HCT116 (cell line): ENCODE measurements around the gene DGKZ. TPM values are rescaled to one million over a fixed set of nuclear protein-coding genes. Genes with fewer than 3 reads are reported as not detected.

Experiments
- ATAC-seq: fragments of 200-7000 bp; cut with Tn5 transposase; 2 replicates; pipeline ENCODE4 v1.9.1; 2020; ENCODE audit warnings: mild to moderate bottlenecking, moderate library complexity
- BruUV-seq: library from RNA; stranded (reverse); fragments of 400-500 nt; replicated peaks from 2 replicates; lab custom pipeline; 2021; lab: Mats Ljungman, UMichigan
- CTCF ChIA-PET: fragments of 300-600 bp; sonication (Branson Sonifier 250); formaldehyde crosslinking; loops from one replicate; lab custom pipeline; 2021; ENCODE audit warnings: antibody characterized with exemption; lab: Charles Lee
- POLR2A ChIA-PET: fragments of 300-600, 350-600 bp; sonication (Branson Sonifier 250); formaldehyde crosslinking; loops from one replicate; lab custom pipeline; 2021; ENCODE audit warnings: antibody characterized with exemption; lab: Charles Lee
- RAD21 ChIA-PET, 2 experiments: fragments of 300-600 bp; sonication (Branson Sonifier 250); formaldehyde crosslinking; loops; one replicate each; lab custom pipeline; 2023; ENCODE audit warnings: low total read pairs in 2 of 2; ENCODE audit not compliant: uncharacterized antibody in 2 of 2, unreplicated experiment in 2 of 2, low non-redundant PET in 1 of 2; lab: Charles Lee
- DNase-seq: peaks from one replicate; pipeline ENCODE4 v3.0.0-alpha.2; 2010; ENCODE audit warnings: low read depth, low spot score
- H2AFZ ChIP-seq: fragments of 200-600 bp; shearing (Covaris generic), sonication (generic); 2 replicates; pipeline ENCODE4 v1.6.1; 2017; ENCODE audit warnings: low read depth, mixed run types, mixed read lengths, antibody characterized with exemption, low read length; ENCODE audit not compliant: poor library complexity, severe bottlenecking
- H3K27ac ChIP-seq: 2 replicates; pipeline ENCODE4 v1.5.1; 2012; ENCODE audit warnings: low read depth, low read length
- H3K27me3 ChIP-seq: fragments of 200-600 bp; sonication (generic); 2 replicates; pipeline ENCODE4 v1.6.1; 2016; ENCODE audit warnings: mixed run types, low read length, mixed read lengths; ENCODE audit not compliant: insufficient read depth
- H3K36me3 ChIP-seq, 2 experiments: fragments of 200-500 bp in 1 of 2; fragments of 200-600 bp in 1 of 2; sonication (Bioruptor generic) in 1 of 2; sonication (generic) in 1 of 2; 2 replicates each; pipeline versions ENCODE4 v1.5.1 to v1.6.1; 2014 to 2016; ENCODE audit warnings: low read length in 2 of 2, inconsistent platforms in 1 of 2, mixed read lengths in 1 of 2, mixed run types in 1 of 2; ENCODE audit not compliant: insufficient read depth in 2 of 2, control insufficient read depth in 1 of 2
- H3K4me1 ChIP-seq, 2 experiments: fragments of 200-600 bp in 1 of 2; sonication (generic) in 1 of 2; 2 replicates each; pipeline versions ENCODE4 v1.5.1 to v1.6.1; 2012 to 2017; ENCODE audit warnings: low read length in 2 of 2, inconsistent platforms in 1 of 2, mild to moderate bottlenecking in 1 of 2, mixed read lengths in 1 of 2, mixed run types in 1 of 2, moderate library complexity in 1 of 2; ENCODE audit not compliant: insufficient read depth in 2 of 2, control insufficient read depth in 1 of 2
- H3K4me2 ChIP-seq: fragments of 200-600 bp; sonication (generic); 2 replicates; pipeline ENCODE4 v1.6.1; 2017; ENCODE audit warnings: mixed run types, low read length, mixed read lengths
- H3K4me3 ChIP-seq, 2 experiments: fragments of 200-600 bp in 1 of 2; sonication (generic) in 1 of 2; replicated peaks in 1 of 2; 2 replicates each; pipeline ENCODE4 v1.5.1; 2011 to 2016; ENCODE audit warnings: low read length in 2 of 2, control low read depth in 1 of 2, low read depth in 1 of 2, mild to moderate bottlenecking in 1 of 2, mixed read lengths in 1 of 2, mixed run types in 1 of 2
- H3K79me2 ChIP-seq: fragments of 200-600 bp; sonication (generic); 2 replicates; pipeline ENCODE4 v1.6.1; 2017; ENCODE audit warnings: mild to moderate bottlenecking, mixed run types, low read length, moderate library complexity, mixed read lengths; ENCODE audit not compliant: insufficient read depth
- H3K9ac ChIP-seq: fragments of 200-600 bp; sonication (generic); 2 replicates; pipeline ENCODE4 v1.6.1; 2016; ENCODE audit warnings: low read length, mixed read lengths
- H3K9me2 ChIP-seq: fragments of 200-600 bp; sonication (generic), shearing (Covaris generic); 2 replicates; pipeline ENCODE4 v1.6.1; 2017; ENCODE audit warnings: mixed run types, mild to moderate bottlenecking, moderate library complexity; ENCODE audit not compliant: insufficient read depth
- H3K9me3 ChIP-seq, 2 experiments: fragments of 200-500 bp in 1 of 2; fragments of 200-600 bp in 1 of 2; sonication (Bioruptor generic) in 1 of 2; sonication (generic) in 1 of 2; 2 replicates each; pipeline ENCODE4 v1.6.1; 2014 to 2017; ENCODE audit warnings: low read length in 2 of 2, mixed read lengths in 2 of 2, inconsistent platforms in 1 of 2, low read depth in 1 of 2, mild to moderate bottlenecking in 1 of 2, mixed run types in 1 of 2, moderate library complexity in 1 of 2; ENCODE audit not compliant: control insufficient read depth in 1 of 2, insufficient read depth in 1 of 2
- H4K20me1 ChIP-seq: fragments of 200-600 bp; sonication (generic), shearing (Covaris generic); 2 replicates; pipeline ENCODE4 v1.6.1; 2017; ENCODE audit warnings: mixed run types, mild to moderate bottlenecking, moderate library complexity; ENCODE audit not compliant: insufficient read depth
- CBX3 ChIP-seq: IDR thresholded peaks from 2 replicates; pipeline ENCODE4 v1.6.1; 2012; ENCODE audit warnings: low read depth
- CEBPB ChIP-seq: IDR thresholded peaks from 2 replicates; pipeline ENCODE4 v1.6.1; 2012; ENCODE audit warnings: low read depth
- CTCF ChIP-seq, 3 experiments: fragments of 200-600 bp in 1 of 3; sonication (generic) in 1 of 3; IDR thresholded peaks in 2 of 3; conservative IDR thresholded peaks in 1 of 3; 2 replicates each; pipeline ENCODE4 v1.5.1; 2012 to 2017; ENCODE audit warnings: low read depth in 2 of 3, low read length in 2 of 3, antibody characterized with exemption in 1 of 3, borderline replicate concordance in 1 of 3, control low read depth in 1 of 3, mild to moderate bottlenecking in 1 of 3, mixed read lengths in 1 of 3, mixed run types in 1 of 3, moderate library complexity in 1 of 3; ENCODE audit not compliant: insufficient read depth in 1 of 3
- EZH2phosphoT487 ChIP-seq: fragments of 200-600 bp; IDR thresholded peaks from 2 replicates; pipeline ENCODE4 v1.6.1; 2018; ENCODE audit warnings: antibody characterized with exemption, borderline replicate concordance
- FOSL1 ChIP-seq: IDR thresholded peaks from 2 replicates; pipeline ENCODE4 v1.6.1; 2012; ENCODE audit warnings: low read depth
- JUND ChIP-seq: IDR thresholded peaks from 2 replicates; pipeline ENCODE4 v1.6.1; 2012
- POLR2A ChIP-seq: IDR thresholded peaks from 2 replicates; pipeline ENCODE4 v1.7.0; 2011; ENCODE audit warnings: borderline replicate concordance; ENCODE audit not compliant: insufficient read depth, insufficient read length; ENCODE audit errors: extremely low read depth
- RAD21 ChIP-seq: IDR thresholded peaks from 2 replicates; pipeline ENCODE4 v1.6.1; 2012; ENCODE audit warnings: low read depth, mild to moderate bottlenecking
- REST ChIP-seq: IDR thresholded peaks from 2 replicates; pipeline ENCODE4 v1.6.1; 2012; ENCODE audit warnings: low read depth
- SIN3A ChIP-seq: IDR thresholded peaks from 2 replicates; pipeline ENCODE4 v1.6.1; 2012; ENCODE audit warnings: low read depth
- SRF ChIP-seq: IDR thresholded peaks from 2 replicates; pipeline ENCODE4 v1.6.1; 2012; ENCODE audit warnings: low read depth
- TCF7L2 ChIP-seq: IDR thresholded peaks from 2 replicates; pipeline ENCODE4 v1.7.0; 2011; ENCODE audit warnings: borderline replicate concordance, inconsistent platforms; ENCODE audit not compliant: insufficient read depth, insufficient read length; ENCODE audit errors: extremely low read depth
- YY1 ChIP-seq: IDR thresholded peaks from 2 replicates; pipeline ENCODE4 v1.6.1; 2011; ENCODE audit warnings: low read length, low read depth, moderate library complexity, mild to moderate bottlenecking; ENCODE audit not compliant: insufficient replicate concordance; ENCODE audit errors: extremely low read depth
- ZBTB33 ChIP-seq: IDR thresholded peaks from 2 replicates; pipeline ENCODE4 v1.6.1; 2011; ENCODE audit warnings: mild to moderate bottlenecking, low read length, moderate library complexity; ENCODE audit not compliant: insufficient replicate concordance; ENCODE audit errors: extremely low read depth
- ZFX ChIP-seq: fragments of 450-650 bp; IDR thresholded peaks from 2 replicates; pipeline ENCODE4 v1.6.1; 2017
- ZNF274 ChIP-seq: fragments of 200-500 bp; sonication (Bioruptor generic); IDR thresholded peaks from 2 replicates; pipeline ENCODE4 v1.6.1; 2014; ENCODE audit warnings: mild to moderate bottlenecking, low read depth, low read length, inconsistent platforms
- intact Hi-C: fragments of 100-400 bp; cut with micrococcal nuclease; formaldehyde crosslinking; loops from 2 replicates; pipeline ENCODE4 v1.10.0; 2022
- total RNA-seq: library from RNA; stranded (reverse); gene quantifications from one replicate; pipeline ENCODE4 v1.2.1, GENCODE V29; 2021; ENCODE audit not compliant: unreplicated experiment

Gene DGKZ
- total RNA-seq, 1 experiment from 2014 or later = 70.2 TPM

GRCh38 chr11:46414466-46414796, 67.2 kb downstream of the DGKZ start:
- H3K4me1 ChIP-seq = no peaks in the 10 kb centered on the region
- DNase-seq = no peak
- no peaks in the 10 kb centered on the region for H3K79me2 ChIP-seq
- RAD21 ChIA-PET = no interaction called here
- TF ChIP-seq REST (no peak), SRF (no peak), ZFX (no peak), RAD21 (no peak), EZH2phosphoT487 (no peak), ZBTB33 (no peak), ZNF274 (no peak), POLR2A (no peak), YY1 (no peak), JUND (no peak), CEBPB (no peak), TCF7L2 (no peak), SIN3A (no peak), CBX3 (no peak), CTCF (IDR thresholded peaks at IDR 0.05 in 2 of 3, conservative IDR thresholded peaks at IDR 0.05 in 1 of 3; ENCODE audit: borderline replicate concordance in 1 of 3, insufficient read depth in 1 of 3, low read depth in 2 of 3, low read length in 2 of 3) (no peak), FOSL1 (no peak)
- H3K4me2 ChIP-seq = no peak overlapping the region
- no peaks in the 10 kb centered on the region for H4K20me1 ChIP-seq
- H3K36me3 ChIP-seq = peaks cover 0 to 4% of the 10 kb centered on the region in 2 experiments; a peak in 2 of 4 replicates
- CTCF ChIA-PET = no interaction called here
- BruUV-seq = no TSS peak
- H3K9me2 ChIP-seq = no peaks in the 10 kb centered on the region
- no peak overlapping the region for H2AFZ ChIP-seq
- no peak overlapping the region for H3K9ac ChIP-seq
- intact Hi-C loops = no loop called here
- H3K27me3 ChIP-seq = no peaks in the 10 kb centered on the region
- H3K4me3 ChIP-seq = no peak overlapping the region
- no peak overlapping the region for H3K27ac ChIP-seq
- no peak for ATAC-seq
- no peaks in the 10 kb centered on the region for H3K9me3 ChIP-seq
- POLR2A ChIA-PET = no interaction called here
